Upper lobe of left lung (tissue), 6 donors: ENCODE results near the gene CFAP251. TPM values are rescaled to one million over a fixed set of nuclear protein-coding genes. Genes with fewer than 3 reads are reported as not detected.

Source experiments
- ATAC-seq, 2 donors: fragments of 200-7000 bp; cut with Tn5 transposase; one replicate each; pipeline ENCODE4 v1.9.1; 2022; ENCODE audit warnings: mild to moderate bottlenecking in 2 of 2, moderate library complexity in 2 of 2; ENCODE audit not compliant: low FRiP score in 2 of 2
- DNase-seq, 2 donors: peaks; one replicate each; pipeline ENCODE4 v3.0.0-alpha.2; 2019 to 2020
- H3K27ac ChIP-seq, 4 donors: fragments of 200-600 bp; sonication (generic); one replicate each; pipeline ENCODE4 v1.5.1; 2016 to 2019
- H3K27me3 ChIP-seq, 4 donors: fragments of 200-600 bp; sonication (generic); one replicate each; pipeline ENCODE4 v1.5.1; 2017 to 2019
- H3K36me3 ChIP-seq, 4 donors: fragments of 200-600 bp; sonication (generic); one replicate each; pipeline ENCODE4 v1.5.1; 2016 to 2019
- H3K4me1 ChIP-seq, 4 donors: fragments of 200-600 bp; sonication (generic); one replicate each; pipeline ENCODE4 v1.5.1; 2018 to 2019
- H3K4me3 ChIP-seq, 4 donors: fragments of 200-600 bp; sonication (generic); one replicate each; pipeline ENCODE4 v1.5.1; 2017 to 2019; ENCODE audit warnings: mild to moderate bottlenecking in 2 of 4, moderate library complexity in 1 of 4
- H3K9me3 ChIP-seq, 4 donors: fragments of 200-600 bp; sonication (generic); one replicate each; pipeline ENCODE4 v1.5.1; 2018 to 2019
- CTCF ChIP-seq, 6 experiments: fragments of 450-650 bp in 4 of 6; fragments of 200-600 bp in 2 of 6; sonication (generic) in 2 of 6; IDR thresholded peaks; one replicate each; pipeline ENCODE4 v1.5.1; 2016 to 2019; ENCODE audit warnings: antibody characterized with exemption in 6 of 6
- EP300 ChIP-seq, 4 donors: sonication (generic); formaldehyde crosslinking; IDR thresholded peaks; one replicate each; pipeline ENCODE4 v1.5.1; 2017; ENCODE audit warnings: antibody characterized with exemption in 4 of 4, control low read depth in 2 of 4
- POLR2A ChIP-seq, 4 donors: fragments of 450-650 bp; IDR thresholded peaks; one replicate each; pipeline ENCODE4 v1.5.1; 2016 to 2017; ENCODE audit warnings: antibody characterized with exemption in 4 of 4, mild to moderate bottlenecking in 2 of 4
- POLR2AphosphoS5 ChIP-seq, 2 donors: sonication (generic); formaldehyde crosslinking; IDR thresholded peaks; one replicate each; pipeline ENCODE4 v1.5.1; 2017; ENCODE audit warnings: antibody characterized with exemption in 2 of 2
- WGBS, 2 donors: methylation state at CpG; one replicate each; pipeline ENCODE4 v1.1.5; 2017 to 2018; 5-methylcytosine and 5-hydroxymethylcytosine counted together
- total RNA-seq, 6 donors: library from RNA; depleted of rRNA in 4 of 6; stranded (reverse); fragments of >200 nt in 4 of 6; gene quantifications; one replicate each; pipeline versions ENCODE4 v1.1.0 to v1.2.1, GENCODE V29; 2016 to 2021
- donor health status: DM: no; HTN: no; CAD: no; lungs with moderate emphysema.
- donor health status: DM: no; HTN: yes; CAD: no; lungs with severe emphysema.

CFAP251 gene
- total RNA-seq, 6 donors from 2014 or later: 3.1 to 65.1 (median 12.7) TPM

GRCh38 chr12:121957861-121958515 lies 39.6 kb downstream of the CFAP251 start:
- H3K4me3 ChIP-seq: no peak overlapping the region
- DNase-seq (no peak), ATAC-seq (no peak)
- no peak for TF ChIP-seq EP300 (IDR thresholded peaks at IDR 0.05)
- TF ChIP-seq CTCF (IDR thresholded peaks at IDR 0.05): no peak
- no peak for TF ChIP-seq POLR2A (IDR thresholded peaks at IDR 0.05)
- no peak for TF ChIP-seq POLR2AphosphoS5 (IDR thresholded peaks at IDR 0.05)
- no peaks in the 10 kb centered on the region for H3K9me3 ChIP-seq
- peaks cover 0 to 3% (median 0%) of the 10 kb centered on the region in 4 donors for H3K4me1 ChIP-seq
- no peaks in the 10 kb centered on the region for H3K27me3 ChIP-seq
- WGBS, 2 donors: 85 to 94% methylated on average over 6 of the region's 6 CpGs
- H3K27ac ChIP-seq: no peak overlapping the region
- no peaks in the 10 kb centered on the region for H3K36me3 ChIP-seq

GRCh38 chr12:121958541-121959240 lies 40.3 kb downstream of the CFAP251 start:
- Histone ChIP-seq H3K4me1 (no peaks in the 10 kb centered on the region), H3K36me3 (no peaks in the 10 kb centered on the region), H3K4me3 (no peak overlapping the region), H3K27ac (no peak overlapping the region), H3K27me3 (no peaks in the 10 kb centered on the region), H3K9me3 (no peaks in the 10 kb centered on the region)
- 72 to 87% methylated on average over 16 to 17 of the region's 21 CpGs for WGBS, 2 donors
- ATAC-seq (no peak), DNase-seq (peak in 1 of 2 donors; percentile 57)
- TF ChIP-seq POLR2A (IDR thresholded peaks at IDR 0.05): no peak
- no peak for TF ChIP-seq EP300 (IDR thresholded peaks at IDR 0.05)
- TF ChIP-seq POLR2AphosphoS5 (IDR thresholded peaks at IDR 0.05): no peak
- TF ChIP-seq CTCF (IDR thresholded peaks at IDR 0.05): no peak

GRCh38 chr12:121960541-121960940 lies 42.1 kb downstream of the CFAP251 start:
- DNase-seq: no peak
- H3K36me3 ChIP-seq: no peaks in the 10 kb centered on the region
- H3K27me3 ChIP-seq: no peaks in the 10 kb centered on the region
- H3K4me1 ChIP-seq: peaks cover 0 to 3% (median 0%) of the 10 kb centered on the region in 4 donors
- no peak for TF ChIP-seq EP300 (IDR thresholded peaks at IDR 0.05)
- WGBS, 2 donors: 95 to 99% methylated on average over 7 of the region's 7 CpGs
- no peak overlapping the region for H3K27ac ChIP-seq
- H3K9me3 ChIP-seq: no peaks in the 10 kb centered on the region
- ATAC-seq: no peak
- no peak overlapping the region for H3K4me3 ChIP-seq

GRCh38 chr12:121961195-121961879 lies 42.9 kb downstream of the CFAP251 start:
- Histone ChIP-seq H3K36me3 (no peaks in the 10 kb centered on the region), H3K9me3 (no peaks in the 10 kb centered on the region), H3K4me1 (peaks cover 0 to 3% (median 0%) of the 10 kb centered on the region in 4 donors), H3K4me3 (no peak overlapping the region), H3K27ac (no peak overlapping the region), H3K27me3 (no peaks in the 10 kb centered on the region)
- DNase-seq: no peak
- ATAC-seq: no peak
- no peak for TF ChIP-seq POLR2AphosphoS5 (IDR thresholded peaks at IDR 0.05)
- TF ChIP-seq CTCF (IDR thresholded peaks at IDR 0.05): no peak
- TF ChIP-seq EP300 (IDR thresholded peaks at IDR 0.05): no peak
- no peak for TF ChIP-seq POLR2A (IDR thresholded peaks at IDR 0.05)
- 91 to 98% methylated on average over 3 to 5 of the region's 5 CpGs for WGBS, 2 donors

GRCh38 chr12:121963341-121964018 lies 45.1 kb downstream of the CFAP251 start:
- 90 to 91% methylated on average over 12 to 15 of the region's 15 CpGs for WGBS, 2 donors
- TF ChIP-seq EP300 (IDR thresholded peaks at IDR 0.05) (no peak), POLR2A (IDR thresholded peaks at IDR 0.05) (no peak), POLR2AphosphoS5 (IDR thresholded peaks at IDR 0.05) (no peak), CTCF (IDR thresholded peaks at IDR 0.05) (no peak)
- Histone ChIP-seq H3K27me3 (no peaks in the 10 kb centered on the region), H3K27ac (no peak overlapping the region), H3K36me3 (no peaks in the 10 kb centered on the region), H3K4me3 (no peak overlapping the region), H3K9me3 (no peaks in the 10 kb centered on the region), H3K4me1 (peaks cover 0 to 3% (median 0%) of the 10 kb centered on the region in 4 donors)
- peak in 1 of 2 donors; percentile 50 for DNase-seq
- no peak for ATAC-seq
